NCI-H748 (cell line): ENCODE data around the gene TBX6.

ENCODE experiments used
- DNase-seq: peaks from one replicate; lab custom pipeline; 2025; ENCODE audit not compliant: unreplicated experiment; lab: John Stamatoyannopoulos, UW

TBX6 gene

DNA sequence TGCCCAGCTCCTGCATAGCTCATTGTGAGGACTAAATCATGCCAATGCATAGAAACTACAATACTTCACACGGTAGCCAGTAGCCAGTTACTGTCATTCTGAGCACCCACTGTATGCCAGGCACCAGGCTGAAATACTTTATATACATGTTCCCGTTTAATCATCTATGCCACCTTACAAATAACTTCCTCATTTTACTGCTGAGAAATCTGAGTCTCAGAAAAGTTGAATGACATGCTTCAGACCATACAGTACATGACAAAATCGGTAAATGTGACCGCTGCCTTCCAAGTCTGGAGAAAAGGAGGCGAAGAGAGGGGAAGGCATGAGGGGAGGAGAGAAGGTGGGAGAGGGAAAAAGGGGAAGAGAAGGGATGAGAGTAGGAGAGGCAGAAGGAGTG, 51.5 kb downstream of the TBX6 start:
- DNase-seq, result no peak
